Measurements from ENCODE around the gene RAN.

RAN gene

DNA sequence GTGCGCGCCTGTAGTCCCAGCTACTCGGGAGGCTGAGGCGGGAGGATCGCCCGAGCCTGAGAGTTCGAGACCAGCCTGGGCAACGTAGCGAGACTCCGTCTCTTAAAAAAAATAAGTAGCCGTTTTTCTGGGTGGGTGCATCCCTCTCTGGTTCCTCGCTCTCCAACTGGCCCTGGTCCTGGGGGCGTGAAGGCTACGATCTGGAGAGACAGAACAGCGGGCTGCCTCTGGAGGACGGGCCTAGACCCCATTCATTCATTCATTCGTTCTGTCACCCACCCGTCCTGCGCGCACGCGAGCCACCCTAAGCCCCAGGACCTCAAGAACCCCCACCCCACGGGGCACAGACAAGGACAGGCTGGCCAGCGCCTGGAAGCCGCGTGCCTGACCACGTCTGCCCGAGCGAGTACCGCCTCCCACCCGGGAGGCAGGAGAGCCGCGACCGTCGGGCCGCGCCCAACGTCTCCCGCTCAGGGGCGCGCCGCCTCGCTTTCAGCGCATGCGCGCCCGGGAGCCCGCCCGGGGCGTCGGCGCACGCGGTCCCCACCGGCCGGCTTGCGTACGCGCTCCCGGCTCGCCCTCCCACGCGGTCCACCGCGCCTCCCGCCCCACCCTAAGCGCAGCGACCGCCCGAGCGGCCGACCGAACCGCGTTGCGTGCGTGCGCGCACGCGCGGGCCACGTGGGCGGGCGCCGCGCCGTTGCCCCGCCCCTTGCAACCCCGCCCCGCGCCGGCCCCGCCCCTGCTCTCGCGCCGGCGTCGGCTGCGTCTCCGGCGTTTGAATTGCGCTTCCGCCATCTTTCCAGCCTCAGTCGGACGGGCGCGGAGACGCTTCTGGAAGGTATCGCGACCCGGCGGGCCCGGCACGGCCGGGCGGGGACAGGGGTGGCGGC, at the start of gene RAN:
Gene RAN (plus strand): TSS at position 781 of the 893 bp plus-strand sequence. CDS start 528 bp downstream, outside the sequence.
- H3K4me3 ChIP-seq (ENCODE audit: low read depth, low read length): peak within 1 kb of the TSS; percentile 96
- TF ChIP-seq, protein P1, sequence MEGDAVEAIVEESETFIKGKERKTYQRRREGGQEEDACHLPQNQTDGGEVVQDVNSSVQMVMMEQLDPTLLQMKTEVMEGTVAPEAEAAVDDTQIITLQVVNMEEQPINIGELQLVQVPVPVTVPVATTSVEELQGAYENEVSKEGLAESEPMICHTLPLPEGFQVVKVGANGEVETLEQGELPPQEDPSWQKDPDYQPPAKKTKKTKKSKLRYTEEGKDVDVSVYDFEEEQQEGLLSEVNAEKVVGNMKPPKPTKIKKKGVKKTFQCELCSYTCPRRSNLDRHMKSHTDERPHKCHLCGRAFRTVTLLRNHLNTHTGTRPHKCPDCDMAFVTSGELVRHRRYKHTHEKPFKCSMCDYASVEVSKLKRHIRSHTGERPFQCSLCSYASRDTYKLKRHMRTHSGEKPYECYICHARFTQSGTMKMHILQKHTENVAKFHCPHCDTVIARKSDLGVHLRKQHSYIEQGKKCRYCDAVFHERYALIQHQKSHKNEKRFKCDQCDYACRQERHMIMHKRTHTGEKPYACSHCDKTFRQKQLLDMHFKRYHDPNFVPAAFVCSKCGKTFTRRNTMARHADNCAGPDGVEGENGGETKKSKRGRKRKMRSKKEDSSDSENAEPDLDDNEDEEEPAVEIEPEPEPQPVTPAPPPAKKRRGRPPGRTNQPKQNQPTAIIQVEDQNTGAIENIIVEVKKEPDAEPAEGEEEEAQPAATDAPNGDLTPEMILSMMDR (IDR thresholded peaks at IDR 0.05; ENCODE audit: insufficient read depth, low read depth, low read length, missing control alignments): no peak

DNA sequence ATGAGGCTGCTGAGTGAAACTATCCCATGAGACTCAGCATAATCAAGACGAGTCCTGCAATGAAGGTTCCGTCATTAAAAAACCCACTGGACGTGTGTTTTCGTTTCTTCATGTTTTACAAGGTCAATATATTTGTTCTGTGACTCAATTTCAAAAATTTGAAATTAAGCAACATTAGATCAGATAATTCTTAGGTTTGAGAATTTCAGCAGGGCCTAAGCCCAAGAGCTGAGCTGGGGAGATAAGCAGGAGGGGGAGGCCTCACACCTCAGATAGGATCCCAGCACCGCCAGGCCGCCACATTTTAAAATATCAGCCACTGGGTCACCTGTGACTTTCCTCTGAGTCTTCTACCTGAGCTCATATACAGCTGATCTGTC, 46.1 kb upstream of the RAN start:
- no peak for DNase-seq (ENCODE audit: low read depth)
- no peak overlapping the region for H3K4me3 ChIP-seq (ENCODE audit: low read depth, low read length)
- TF ChIP-seq, protein P1 (IDR thresholded peaks at IDR 0.05; ENCODE audit: insufficient read depth, low read depth, low read length, missing control alignments): no peak

More for the DNA sequence above, at the start of gene RAN:
- peak; percentile 98 for DNase-seq (ENCODE audit: low read depth)

DNA sequence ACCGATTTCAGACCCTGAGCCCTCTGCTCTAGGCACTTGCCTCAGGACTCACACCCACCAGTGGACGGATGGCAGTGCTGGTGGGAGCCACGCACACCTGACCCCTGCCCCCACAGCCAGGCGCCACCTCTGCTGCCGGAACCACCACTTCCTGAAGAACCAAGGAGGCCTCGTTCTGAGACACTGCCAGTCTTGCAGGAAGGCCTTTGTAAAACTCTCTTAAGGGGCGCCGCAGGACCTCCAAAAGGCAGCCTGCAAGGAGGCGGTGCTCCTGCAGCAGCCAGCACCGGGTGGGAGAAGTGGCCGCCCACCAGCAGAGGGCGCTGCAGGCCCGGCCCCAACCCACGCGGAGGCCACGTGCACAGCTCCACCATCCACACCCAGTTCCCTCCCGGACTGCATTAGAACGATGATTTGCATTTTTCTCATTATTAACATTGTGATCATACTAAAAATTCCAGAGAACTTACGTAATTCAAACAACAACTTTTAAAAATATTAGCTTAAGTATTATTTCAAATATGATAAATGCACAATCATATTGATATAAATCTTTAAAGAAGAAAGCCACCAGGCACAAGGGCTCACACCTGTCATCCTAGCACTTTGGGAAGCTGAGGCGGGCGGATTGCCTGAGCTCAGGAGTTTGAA, 45.6 kb upstream of the RAN start:
- H3K4me3 ChIP-seq (ENCODE audit: low read depth, low read length): no peak overlapping the region
- peak; percentile 41 for DNase-seq (ENCODE audit: low read depth)
- TF ChIP-seq, protein P1 (IDR thresholded peaks at IDR 0.05; ENCODE audit: insufficient read depth, low read depth, low read length, missing control alignments): peak; percentile 56

DNA sequence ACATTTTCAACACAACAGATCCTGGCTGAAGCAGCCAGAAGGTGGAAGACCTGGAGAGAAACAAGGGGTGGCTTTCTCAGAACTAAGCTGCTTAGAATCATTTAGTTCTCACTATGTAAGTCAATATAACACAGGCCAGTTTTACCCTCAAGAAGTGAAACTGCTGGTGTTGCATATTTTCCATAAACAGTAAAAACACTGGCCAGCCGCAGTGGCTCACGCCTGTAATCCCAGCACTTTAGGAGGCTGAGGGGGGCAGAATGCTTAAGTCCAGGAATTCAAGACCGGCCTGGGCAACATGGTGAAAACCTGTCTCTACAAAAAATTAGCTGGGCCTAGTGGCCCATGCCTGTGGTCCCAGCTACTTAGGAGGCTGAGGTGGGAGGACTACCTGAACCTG, 44.4 kb upstream of the RAN start:
- DNase-seq (ENCODE audit: low read depth): no peak
- no peak overlapping the region for H3K4me3 ChIP-seq (ENCODE audit: low read depth, low read length)
- TF ChIP-seq, protein P1 (IDR thresholded peaks at IDR 0.05; ENCODE audit: insufficient read depth, low read depth, low read length, missing control alignments): no peak

DNA sequence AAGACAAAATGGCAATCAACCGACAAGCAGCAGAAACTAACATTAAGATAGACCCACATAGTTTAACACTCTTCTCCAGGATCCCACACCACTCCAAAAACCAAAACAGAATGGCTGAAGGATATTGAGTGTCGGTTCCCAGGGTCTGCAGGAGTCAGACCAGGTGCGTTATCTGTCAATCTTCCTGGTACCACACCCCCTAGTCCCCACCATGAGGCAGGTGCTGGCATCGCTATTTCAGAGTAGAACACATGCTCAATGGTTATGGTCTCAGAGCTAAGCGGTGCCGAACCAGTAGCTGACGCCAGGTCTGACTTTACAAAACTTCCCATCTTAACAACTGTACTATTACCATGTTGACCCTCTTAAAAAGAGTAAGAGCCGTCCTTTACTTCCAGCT, 43.0 kb upstream of the RAN start:
- TF ChIP-seq, protein P1 (IDR thresholded peaks at IDR 0.05; ENCODE audit: insufficient read depth, low read depth, low read length, missing control alignments): no peak
- no peak overlapping the region for H3K4me3 ChIP-seq (ENCODE audit: low read depth, low read length)
- no peak for DNase-seq (ENCODE audit: low read depth)

DNA sequence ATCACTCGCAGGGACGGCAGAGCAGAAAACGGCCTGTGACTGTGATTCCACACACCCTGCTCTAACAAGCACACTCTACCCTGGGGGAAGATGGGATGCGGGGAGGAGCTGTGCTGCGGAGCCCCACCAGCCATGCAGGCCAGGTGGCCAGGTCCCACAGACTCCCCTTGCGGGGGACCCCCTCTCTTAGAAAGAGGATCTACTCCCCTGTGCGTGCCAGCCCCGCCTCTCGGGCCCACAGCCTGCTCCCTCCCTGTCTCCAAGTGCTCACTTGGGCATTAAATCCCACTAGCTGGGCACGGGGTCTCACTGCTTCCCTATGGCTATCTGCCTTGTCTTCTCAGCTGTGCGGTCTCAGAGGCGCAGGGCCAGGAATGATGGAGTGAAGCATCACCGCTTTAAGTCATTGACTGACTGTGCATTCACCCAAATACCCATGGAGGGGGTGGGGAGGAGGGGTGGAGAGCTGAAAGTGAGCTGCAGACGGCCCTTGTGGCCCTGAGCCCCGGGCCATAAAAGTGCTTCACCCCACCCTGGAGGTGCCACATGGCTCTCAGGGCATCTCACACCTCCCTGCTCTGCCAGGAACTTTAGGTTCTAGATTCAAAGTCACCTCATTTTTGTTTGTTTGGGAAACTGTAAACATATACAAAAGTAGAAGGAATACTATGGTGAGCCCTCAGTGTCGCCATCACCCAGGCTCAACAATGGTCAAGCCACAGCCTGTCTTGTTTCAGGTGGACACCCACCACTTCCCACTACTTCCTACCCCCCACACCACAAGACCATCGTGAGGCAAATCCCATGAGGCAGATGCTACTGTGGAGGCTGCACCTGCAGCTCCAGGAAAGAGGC, 42.2 kb upstream of the RAN start:
- TF ChIP-seq, protein P1 (IDR thresholded peaks at IDR 0.05; ENCODE audit: insufficient read depth, low read depth, low read length, missing control alignments): no peak
- DNase-seq (ENCODE audit: low read depth): no peak

More for the DNA sequence above, 42.2 kb upstream of the RAN start:
- no peak overlapping the region for H3K4me3 ChIP-seq (ENCODE audit: low read depth, low read length)

All from GM12865 (cell line).